NCI-H2107 treated with DMSO at 0.1 percent for 48 hours (cell line): Measurements from ENCODE around the gene UBA52.
"Not testable (repeated sequence)": the region's sequence is repeated elsewhere in the genome, so short reads cannot be mapped to it uniquely, and the experiment has no call there.

Source experiments
- DNase-seq: peaks from one replicate; lab custom pipeline; 2025; ENCODE audit not compliant: unreplicated experiment; lab: John Stamatoyannopoulos, UW

Gene UBA52

DNA sequence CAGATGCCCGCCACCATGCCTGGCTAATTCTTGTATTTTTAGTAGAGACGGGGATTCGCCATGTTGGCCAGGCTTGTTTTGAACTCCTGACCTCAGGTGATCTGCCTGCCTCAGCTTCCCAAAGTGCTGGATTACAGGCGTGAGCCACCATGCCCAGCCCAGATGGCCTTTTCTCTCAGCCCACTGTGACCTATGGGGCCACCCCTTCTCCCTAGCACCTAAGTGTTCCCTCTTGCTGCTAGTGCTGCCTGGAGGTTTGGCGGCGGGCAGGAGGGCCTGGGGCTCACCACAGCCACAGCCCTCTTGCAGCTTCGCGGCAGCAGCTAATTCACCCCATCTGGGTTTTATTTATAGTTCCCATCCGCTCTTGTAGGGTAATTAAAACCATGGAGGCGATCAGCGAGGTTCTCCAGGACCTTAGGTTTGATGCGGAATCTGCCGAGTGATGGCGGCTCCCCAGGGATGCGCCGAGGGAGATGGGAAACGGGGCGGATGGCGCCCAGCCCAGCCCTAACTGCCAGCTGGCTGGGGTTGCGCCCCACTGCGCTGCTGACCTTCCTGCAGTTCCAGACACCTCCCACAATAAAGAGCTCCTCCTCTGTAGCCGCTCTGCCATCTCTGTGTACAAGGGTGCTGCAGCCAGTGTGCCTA lies 20.2 kb downstream of the UBA52 start:
- no peak for DNase-seq

DNA sequence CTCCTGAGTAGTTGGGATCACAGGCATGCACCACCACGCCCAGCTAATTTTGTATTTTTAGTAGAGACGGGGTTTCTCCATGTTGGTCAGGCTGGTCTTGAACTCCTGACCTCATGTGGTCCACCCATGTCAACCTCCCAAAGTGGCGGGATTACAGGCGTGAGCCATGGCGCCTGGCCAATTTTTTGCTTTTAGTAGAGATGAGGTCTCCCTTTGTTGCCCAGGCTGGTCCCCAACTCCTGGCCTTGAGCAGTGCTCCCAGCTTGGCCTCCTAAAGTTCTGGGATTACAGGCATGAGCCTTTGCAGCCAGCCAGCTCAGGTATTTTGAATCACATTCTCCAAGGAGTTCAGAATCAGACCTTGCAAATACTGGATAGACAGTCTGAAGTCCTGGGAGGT lies 21.1 kb downstream of the UBA52 start:
- not testable (repeated sequence) for DNase-seq

DNA sequence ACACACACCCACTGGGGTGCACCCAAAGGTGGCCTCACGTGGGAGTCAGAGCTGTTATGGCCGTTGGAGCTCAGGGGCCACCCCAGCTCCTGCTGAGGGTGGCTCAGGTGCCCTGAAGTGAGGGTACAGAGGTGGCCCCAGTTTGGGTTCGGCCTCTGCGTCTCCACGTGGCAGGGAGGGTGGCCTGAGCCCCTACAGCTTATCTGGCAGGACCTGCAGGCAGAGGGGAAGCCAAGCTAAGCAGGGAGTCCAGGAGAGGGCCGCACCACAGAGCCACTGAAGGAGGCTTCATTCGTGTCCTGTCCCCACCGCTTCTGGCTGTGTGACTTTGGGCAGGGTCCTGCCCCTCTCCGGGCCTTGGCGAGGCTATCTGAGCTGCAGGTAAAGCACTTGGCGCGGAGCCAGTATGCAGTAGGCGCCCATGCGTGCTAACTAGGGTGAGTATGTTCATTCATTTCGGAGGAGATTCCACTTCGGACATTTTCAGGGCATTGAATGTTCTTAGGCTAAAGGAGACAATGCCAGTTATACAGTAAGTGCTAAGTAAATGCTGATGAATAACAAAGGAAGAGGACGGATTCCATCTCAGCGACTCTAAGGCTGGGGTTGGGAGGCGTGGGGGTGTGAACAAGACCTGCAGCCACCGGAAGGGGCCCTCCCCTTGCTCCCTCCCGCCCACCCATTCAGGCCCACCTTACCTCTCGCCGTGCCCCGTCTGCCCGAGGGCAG lies 21.9 kb downstream of the UBA52 start:
- no peak for DNase-seq

DNA sequence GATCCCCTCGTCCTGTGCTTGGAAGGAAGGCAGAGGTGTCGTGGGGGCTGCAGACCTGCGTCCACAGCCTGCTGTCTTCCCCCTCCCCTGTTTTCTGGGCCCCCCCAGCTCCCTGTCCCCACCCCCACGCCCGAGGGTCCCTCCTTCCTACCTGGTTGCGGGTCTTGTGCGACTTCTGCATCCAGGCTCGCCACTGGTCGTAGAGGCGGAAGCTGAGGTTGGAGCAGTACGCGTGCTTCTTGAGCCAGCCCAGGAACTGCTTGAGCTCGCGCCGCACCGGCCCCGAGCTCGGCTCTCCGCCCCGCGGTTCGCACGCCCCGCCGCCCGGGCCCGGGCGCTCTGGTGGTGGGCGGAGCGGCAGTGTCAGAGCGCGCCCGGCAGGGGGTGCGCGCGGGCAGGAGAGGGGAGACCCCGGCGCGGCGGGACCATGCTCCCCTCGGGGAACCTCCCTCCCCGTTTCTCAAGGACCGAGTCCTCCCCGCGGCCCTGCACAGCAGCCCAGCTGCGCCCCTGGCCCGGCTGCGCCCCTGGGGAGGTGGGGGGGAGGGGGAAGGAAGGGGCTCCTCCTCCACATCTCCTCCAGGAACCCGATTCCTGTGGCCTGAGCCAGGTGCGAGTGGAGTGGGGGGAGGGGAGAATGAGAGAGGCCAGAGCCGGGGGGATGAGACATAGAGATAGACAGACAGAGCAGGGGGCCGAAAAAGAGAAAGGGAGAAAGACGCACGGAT lies 22.6 kb downstream of the UBA52 start:
- DNase-seq, result no peak

DNA sequence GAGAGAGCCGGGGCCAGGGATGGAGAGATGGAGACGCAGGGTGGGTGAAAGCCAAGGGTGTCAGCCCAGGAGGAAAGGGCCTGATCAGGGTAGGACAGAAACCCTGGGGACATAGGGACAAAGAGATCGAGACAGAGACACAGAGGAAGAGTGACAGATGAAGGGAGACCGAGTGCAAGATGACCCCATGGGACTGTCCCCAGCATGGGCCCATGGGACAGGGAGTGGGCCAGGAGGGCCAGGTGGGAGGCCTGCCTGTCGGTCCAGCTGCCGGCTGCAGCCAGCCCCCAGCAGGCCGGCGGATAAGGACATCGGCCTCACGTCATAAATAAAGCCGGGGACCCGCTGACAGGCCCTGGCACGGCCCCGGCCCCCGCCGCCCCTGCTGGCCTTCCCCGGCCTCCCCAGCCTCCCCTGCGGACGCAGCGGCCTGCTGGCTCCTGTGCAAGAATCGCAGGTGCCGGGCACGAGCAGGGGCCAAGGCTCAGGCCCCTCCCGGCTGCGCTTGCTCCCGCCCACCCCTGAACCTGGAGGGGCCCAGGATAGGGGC lies 23.2 kb downstream of the UBA52 start:
- no peak for DNase-seq

DNA sequence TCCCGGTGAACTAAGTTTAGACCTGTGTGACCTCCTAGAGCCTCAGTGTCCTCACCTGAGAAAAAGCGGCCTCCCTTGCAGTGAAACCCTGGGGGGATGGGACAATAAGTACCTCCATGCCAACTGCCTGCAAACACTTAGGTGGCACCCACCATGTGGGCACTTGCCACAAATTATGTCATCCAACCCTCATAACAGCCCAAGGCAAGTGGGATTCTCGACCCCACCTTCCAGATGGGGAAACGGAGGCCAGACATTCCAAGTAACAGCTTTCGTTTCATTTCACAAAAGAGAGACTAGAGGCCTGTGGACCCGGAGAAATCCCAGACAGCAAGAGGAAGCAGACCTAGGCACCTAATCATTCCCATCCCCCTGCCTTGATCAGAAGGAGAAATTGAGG lies 23.8 kb downstream of the UBA52 start:
- DNase-seq, result no peak

DNA sequence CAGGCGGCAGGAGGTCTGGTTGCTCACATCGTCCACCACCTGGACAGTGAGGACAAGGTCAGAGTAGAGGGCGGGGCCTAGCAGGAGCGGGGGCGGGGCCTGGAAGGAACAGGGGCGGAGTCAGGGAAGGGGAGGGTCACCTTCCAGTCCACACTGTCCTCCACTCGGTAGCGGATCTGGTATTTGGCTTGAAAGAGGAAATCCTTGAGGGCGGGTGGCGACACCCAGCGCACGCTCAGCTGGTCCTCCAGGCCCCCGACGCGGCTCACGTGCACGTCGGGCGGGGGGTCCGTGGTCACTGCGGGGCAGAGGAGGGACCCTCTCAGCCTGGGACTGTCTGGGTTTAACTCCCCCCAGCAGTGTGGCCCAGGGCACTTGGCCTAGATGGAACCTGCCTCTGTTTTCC lies 25.1 kb downstream of the UBA52 start:
- no peak for DNase-seq

DNA sequence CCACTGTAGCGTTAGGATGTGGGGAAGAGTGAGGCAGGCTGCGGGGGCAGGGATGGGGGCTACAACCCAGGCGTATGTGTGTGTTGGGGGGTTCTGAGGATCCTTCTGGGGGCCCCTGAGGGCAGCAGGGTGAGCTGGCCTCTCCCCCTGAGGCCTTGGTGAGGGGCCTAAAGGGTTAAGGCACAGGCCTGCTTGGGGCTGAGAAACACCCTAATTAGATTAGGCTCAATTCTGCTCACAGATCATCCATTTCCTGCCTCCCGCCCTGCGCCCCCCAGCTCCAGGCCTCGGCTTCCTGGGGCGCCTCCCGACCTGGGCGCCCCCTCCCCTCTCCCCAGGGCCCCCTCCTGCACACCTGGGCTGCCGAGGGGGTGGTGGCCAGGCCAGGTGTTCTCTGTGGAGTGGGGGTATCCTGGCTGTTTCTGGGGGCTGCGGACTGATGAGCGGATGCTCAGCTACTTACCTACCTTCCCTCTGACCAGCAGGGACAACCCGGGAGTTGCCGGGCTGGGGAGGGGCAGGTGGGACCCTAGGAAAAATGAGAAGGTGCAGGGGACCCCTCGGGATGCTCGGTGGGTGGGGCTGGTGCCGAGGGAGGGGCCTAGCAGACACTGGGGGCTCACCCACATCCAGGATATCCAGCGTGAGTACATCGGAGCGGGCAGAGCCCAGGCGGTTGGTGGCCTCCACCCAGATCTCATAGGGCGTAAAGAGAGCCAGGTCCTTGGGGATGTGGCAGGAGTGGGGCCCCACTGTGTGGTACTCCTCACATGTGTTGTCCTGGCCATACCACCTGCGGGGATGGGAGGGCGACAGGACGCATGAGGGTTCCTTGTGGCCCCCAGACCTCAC lies 26.4 kb downstream of the UBA52 start:
- DNase-seq, result no peak

DNA sequence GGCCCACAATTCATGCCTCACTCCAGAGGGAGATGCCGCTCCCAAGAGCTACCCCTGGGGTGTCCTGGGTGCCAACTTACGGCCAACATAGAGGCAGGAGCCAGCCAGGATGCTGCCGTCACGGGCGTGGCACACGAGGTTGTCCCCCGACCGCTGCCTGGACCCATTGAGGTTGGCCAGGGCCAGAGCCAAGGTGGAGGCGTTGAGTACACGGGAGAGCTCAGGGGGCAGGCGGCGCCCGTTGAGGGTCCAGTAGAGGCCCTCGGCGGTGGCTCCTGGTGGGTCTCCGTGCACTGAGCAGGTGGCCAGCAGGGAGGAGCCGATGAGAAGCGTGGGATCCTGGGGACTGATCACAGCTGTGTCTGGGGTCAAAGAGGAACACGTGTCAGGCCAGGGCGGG lies 27.8 kb downstream of the UBA52 start:
- no peak for DNase-seq

DNA sequence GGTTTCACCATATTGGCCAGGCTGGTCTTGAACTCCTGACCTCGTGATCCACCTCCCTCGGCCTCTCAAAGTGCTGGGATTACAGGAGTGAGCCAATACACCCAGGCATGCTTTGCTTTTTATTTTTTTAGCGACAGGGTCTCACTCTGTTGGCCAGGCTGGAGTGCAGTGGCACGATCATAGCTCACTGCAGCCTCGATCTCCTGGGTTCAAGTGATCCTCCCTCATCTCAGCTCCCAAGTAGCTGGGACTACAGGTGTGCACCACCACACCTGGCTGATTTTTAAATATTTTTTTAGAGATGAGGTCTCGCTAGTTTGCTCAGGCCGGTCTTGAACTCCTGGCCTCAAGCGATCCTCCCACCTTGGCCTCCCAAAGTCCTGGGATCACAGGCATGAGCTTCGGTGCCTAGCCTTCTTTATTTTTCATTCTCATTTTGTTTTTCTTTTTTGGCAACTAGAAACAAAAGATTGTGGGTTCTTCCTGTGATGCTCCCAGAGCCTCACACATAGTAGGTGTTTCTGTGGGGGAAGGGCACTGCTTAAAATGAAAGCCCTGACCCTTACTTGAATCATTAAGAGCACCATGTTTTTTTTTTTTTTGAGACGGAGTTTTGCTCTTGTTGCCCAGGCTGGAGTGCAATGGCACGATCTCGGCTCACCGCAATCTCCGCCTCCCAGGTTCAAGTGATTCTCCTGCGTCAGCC lies 29.2 kb downstream of the UBA52 start:
- not testable (repeated sequence) for DNase-seq

DNA sequence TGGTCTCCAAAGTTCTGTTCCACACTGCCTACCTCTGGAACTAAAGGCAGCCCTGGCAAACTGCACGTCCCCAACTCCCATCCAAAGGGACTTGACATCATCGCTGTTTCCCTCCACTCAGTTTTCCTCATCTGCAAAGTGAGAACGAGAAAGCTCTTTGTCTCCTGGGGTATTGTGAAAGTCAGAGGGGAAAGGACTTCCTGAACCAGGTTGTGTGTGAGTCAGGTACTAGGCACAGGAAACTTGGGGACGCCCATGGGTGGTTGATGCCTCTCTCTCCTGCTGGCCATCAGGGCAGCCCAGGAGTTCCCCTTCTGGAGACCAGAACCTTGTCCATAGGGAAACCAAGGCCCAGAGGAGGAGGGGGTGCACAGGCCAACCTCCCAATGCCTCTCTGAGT lies 30.2 kb downstream of the UBA52 start:
- DNase-seq, result no peak

DNA sequence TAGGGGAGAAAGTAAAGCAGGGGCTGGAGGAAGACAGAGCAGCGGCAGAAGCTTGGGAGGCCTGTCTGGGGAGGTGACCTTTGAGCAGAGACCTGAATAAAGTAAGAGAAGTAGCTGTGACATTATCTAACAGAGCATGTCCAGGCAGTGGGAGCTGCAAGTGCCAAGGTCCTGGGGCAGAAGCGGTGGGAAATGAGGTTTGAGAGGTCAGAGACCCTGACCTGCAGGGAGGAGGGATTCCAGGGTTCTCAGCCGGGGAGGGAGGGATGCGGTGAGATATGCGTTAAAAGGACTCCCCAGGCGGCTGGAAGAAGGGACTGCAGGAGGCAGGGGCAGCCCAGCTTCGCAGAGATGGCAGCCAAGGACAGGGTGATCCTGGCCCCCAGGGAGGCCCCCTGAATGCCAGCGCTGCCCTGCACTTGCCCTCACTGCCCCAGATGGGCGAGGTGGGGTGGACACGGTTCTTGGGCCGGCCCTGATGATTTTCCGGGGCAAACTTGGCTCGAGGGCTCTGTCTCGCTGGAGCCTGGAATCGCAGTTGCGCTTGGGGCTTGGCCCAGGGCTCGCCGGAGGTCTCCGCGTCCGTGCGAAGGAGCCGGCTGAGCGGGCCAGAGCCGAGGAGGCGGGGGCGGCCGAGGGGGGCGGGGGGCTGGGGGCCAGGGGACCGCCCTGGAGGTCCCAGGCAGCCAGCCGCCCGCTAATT lies 31.7 kb downstream of the UBA52 start:
- no peak for DNase-seq

DNA sequence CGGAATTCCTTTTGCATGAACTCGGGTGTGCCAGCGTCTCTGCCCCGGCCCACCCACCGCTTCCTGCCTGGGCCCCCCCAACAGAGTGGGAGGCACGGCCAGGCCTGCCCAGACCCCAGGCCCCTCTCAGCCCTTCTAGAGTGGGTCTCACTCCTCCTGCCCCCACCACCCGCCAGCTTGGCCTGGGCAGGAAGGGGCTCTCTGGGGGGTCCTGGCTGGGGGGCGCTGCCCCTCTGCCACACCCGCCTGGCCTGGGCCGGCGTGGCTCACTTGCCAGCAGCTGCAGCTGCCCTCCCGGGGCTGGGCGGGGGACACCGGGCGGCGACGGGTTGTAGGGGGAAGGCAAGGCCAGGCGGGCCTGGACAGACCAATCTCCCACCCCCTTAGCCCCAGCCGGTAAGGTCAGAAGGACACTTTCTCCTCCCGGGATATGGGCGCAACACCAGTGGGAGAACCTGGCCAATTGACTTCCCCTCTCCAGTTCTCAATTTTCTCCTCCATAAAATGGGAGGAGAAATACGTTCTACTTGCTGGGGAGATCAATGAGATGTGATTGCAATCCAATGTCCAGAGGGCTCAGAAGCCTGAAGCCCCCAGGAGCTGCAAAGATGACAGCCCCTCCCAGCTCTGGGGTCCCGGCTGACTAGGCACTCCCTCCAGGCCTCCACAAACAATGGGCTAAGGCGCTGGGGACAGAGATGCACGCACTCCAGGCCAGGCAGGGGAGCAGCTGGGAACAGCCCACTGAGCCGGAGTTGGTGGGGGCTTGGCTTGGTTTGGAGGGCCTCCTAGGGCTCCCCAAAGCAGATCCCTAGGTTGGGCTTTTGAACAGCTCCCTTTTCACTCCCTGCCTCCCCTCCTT lies 32.5 kb downstream of the UBA52 start:
- no peak for DNase-seq

DNA sequence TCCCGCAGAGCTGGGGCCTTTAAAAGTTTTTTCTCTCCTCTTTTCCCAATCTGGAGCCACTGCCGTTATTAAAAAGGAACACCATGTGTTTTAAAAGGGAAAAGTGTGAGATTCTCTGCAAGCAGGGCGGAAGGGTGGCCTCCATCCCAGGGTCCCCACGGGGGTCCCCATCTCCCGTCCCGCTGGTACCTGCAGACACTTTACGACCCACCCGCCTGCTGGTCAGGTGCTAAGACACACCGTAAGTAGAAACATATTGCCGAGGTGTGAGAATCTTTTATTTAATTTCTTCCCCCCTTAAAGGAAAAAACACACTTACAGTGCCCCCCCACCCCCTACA lies 33.1 kb downstream of the UBA52 start:
- no peak for DNase-seq

DNA sequence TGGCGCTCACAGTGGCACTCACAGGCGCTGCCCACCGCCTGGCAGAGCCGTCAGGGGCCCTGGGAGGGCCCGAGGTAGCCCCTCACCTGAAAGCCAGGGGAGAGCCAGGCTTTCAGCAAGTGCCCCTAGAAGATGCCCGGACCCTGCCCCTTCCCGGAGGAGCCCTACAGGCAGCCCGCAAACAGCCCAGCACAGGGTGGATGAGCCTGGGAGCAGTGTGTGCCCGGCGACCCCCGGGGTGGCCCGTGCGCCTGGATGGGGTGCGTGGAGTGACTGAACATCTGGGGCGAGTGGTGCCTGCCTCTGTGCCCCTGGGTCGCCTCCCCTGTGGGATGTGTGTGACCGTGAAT lies 33.5 kb downstream of the UBA52 start:
- no peak for DNase-seq

DNA sequence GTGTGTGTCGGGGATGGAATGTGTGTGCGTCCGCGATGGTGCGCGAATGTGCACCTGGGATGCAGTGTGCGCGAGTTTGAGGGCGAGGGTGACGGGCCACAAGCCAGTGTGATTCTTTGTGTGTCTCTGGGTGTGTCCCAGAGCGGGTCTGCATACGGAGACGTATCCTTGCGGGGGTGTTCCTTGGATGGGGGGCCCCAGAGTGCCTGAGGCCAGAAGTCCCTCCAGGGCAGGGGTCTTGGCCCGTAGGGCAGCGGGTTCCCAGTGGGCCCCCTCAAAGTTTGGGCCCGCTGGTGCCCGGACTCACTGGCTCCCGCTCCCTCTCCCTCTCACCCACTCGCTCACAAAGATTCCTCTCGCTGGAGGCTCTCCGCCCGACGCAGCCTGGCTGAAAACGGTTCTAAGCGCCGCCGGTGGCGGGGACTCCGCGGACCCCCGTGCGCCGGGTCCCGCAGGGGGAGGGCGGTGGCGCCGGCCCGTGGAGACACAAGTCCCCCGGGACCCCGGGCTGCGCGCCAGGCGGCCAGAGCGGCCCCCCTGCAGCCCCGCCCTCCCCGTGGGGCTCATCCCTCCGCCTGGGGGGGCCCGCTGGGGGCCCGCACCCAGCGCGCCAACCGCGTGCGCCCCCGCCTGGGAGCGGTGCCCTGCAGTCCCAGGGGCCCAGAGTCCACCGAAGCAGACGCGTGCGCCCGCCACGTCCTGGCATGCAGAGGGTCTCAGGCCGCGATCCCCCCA lies 34.1 kb downstream of the UBA52 start:
- DNase-seq, result no peak

DNA sequence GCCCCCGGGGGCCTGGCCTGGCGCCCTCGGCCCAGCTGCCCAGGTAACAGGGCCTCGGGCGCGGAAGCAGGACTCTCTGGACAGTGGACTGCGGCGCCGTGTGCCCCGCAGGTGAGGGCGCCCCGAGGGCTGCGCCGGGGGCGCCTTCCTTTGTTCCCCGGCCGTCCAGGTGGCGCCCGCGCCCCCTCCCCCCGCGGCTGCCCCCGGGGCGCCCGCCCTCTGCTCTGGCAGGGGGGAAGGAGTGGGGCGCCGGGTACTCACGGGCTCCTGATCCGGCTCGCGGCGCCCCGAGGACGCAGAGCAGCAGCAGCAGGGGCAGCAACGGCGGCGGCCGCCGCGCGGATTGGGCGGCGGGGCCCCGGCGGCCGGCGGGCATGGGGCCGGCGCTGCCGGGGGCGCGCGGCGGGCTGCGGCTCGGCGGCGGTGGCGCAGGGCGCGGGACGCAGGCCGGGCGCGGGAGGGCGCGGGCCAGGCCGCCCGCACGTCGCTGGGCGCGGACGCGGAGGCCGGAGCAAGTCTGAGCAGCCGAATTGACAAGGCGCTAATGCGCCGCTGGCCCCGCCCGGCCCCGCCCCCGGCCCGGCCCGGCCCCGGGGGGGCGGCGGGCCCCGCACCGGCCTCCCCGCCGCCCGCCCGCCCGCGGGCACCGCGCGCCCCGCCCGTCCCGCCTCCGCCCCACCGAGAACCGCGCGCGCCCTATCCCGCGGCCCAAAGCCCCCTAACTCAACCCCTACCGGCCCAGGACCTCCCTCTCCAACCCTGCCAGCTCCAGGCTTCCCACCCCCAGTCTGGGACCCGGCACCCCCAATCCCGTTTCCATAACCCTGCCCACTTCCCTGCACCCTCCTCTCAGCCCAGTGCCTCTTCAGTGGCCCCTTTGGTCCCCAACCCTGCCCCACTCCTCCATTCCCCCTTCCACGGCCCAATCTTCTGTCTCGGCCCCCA lies 34.9 kb downstream of the UBA52 start, which contains the start of gene CRLF1:
Gene CRLF1 (minus strand): TSS at position 519 of the 945 bp plus-strand sequence. CDS start 143 bp downstream, at position 376.
- no peak for DNase-seq
